Mucosa of descending colon (tissue), 3 donors: ENCODE results near the gene TRERF1. TPM values are rescaled to one million over a fixed set of nuclear protein-coding genes. Genes with fewer than 3 reads are reported as not detected.
A peak's percentile ranks its signal among the peaks of the same experiment; 100 is the strongest.

Experiments used
- ATAC-seq: fragments of 200-7000 bp; cut with Tn5 transposase; one replicate; pipeline ENCODE4 v1.9.1; 2020; ENCODE audit warnings: mild to moderate bottlenecking, moderate library complexity
- DNase-seq, 3 donors: peaks; one replicate each; pipeline ENCODE4 v3.0.0-alpha.2; 2020
- H3K36me3 ChIP-seq: fragments of 200-600 bp; one replicate; pipeline ENCODE4 v1.8.0; 2021; ENCODE audit warnings: low read depth, mild to moderate bottlenecking
- H3K4me1 ChIP-seq: fragments of 200-600 bp; one replicate; pipeline ENCODE4 v1.8.0; 2021; ENCODE audit warnings: low read depth, mild to moderate bottlenecking
- H3K4me3 ChIP-seq: fragments of 200-600 bp; one replicate; pipeline ENCODE4 v1.8.0; 2021; ENCODE audit warnings: mild to moderate bottlenecking
- H3K9me3 ChIP-seq: fragments of 200-600 bp; one replicate; pipeline ENCODE4 v1.8.0; 2021; ENCODE audit warnings: mild to moderate bottlenecking
- intact Hi-C, 2 donors: fragments of 100-400 bp; cut with DNase I in 1 of 2; cut with micrococcal nuclease in 1 of 2; formaldehyde crosslinking; loops; one replicate each; pipeline versions ENCODE4 v1.11.0 to v1.11.1; 2022; cut with DNase I, micrococcal nuclease
- long read RNA-seq, 2 donors: library from polyadenylated mRNA; unstranded; transcript quantifications; one replicate each; pipeline ENCODE4 v2.0.0, GENCODE V29; 2019 to 2021
- total RNA-seq, 3 donors: library from RNA; stranded (reverse); fragmentation: NEBNext Ultra II Directional in 2 of 3; extraction: Animal tissue kit (Norgen Biotek cat#: 25700) in 2 of 3; gene quantifications; one replicate each; pipeline versions ENCODE4 v1.2.1 to v1.2.4, GENCODE V29; 2021 to 2023
- TF ChIP-seq, protein P1 (sequence below): fragments of 200-600 bp; IDR thresholded peaks from one replicate; pipeline ENCODE4 v1.8.0; 2022; ENCODE audit warnings: antibody characterized with exemption, mild to moderate bottlenecking
- donor health status: DM: no; HTN: no; CAD: no; lungs with moderate emphysema.
- donor health status: DM: no; HTN: no; CAD: no.
- donor health status: DM: no; HTN: yes; CAD: no.

TRERF1 gene, protein sequence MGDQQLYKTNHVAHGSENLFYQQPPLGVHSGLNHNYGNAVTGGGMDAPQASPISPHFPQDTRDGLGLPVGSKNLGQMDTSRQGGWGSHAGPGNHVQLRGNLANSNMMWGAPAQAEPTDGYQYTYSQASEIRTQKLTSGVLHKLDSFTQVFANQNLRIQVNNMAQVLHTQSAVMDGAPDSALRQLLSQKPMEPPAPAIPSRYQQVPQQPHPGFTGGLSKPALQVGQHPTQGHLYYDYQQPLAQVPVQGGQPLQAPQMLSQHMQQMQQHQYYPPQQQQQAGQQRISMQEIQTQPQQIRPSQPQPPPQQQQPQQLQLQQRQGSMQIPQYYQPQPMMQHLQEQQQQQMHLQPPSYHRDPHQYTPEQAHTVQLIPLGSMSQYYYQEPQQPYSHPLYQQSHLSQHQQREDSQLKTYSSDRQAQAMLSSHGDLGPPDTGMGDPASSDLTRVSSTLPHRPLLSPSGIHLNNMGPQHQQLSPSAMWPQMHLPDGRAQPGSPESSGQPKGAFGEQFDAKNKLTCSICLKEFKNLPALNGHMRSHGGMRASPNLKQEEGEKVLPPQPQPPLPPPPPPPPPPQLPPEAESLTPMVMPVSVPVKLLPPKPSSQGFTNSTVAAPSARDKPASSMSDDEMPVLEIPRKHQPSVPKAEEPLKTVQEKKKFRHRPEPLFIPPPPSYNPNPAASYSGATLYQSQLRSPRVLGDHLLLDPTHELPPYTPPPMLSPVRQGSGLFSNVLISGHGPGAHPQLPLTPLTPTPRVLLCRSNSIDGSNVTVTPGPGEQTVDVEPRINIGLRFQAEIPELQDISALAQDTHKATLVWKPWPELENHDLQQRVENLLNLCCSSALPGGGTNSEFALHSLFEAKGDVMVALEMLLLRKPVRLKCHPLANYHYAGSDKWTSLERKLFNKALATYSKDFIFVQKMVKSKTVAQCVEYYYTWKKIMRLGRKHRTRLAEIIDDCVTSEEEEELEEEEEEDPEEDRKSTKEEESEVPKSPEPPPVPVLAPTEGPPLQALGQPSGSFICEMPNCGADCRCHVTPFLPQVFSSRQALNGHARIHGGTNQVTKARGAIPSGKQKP (N-terminal part only)
- total RNA-seq, result 10 to 100 TPM in 1 of 3 donors, 1 to 10 TPM in 2; 2.8 to 11.2 (median 3.8) TPM
- long read RNA-seq, donor 1, partial matches to known transcripts, result 2 of 11 reads
- long read RNA-seq, donor 1, other reads (novel, unspliced or antisense), result 9 of 11 reads
- long read RNA-seq, donor 2, partial matches to known transcripts, result 1 of 3 reads
- long read RNA-seq, donor 2, other reads (novel, unspliced or antisense), result 2 of 3 reads

DNA sequence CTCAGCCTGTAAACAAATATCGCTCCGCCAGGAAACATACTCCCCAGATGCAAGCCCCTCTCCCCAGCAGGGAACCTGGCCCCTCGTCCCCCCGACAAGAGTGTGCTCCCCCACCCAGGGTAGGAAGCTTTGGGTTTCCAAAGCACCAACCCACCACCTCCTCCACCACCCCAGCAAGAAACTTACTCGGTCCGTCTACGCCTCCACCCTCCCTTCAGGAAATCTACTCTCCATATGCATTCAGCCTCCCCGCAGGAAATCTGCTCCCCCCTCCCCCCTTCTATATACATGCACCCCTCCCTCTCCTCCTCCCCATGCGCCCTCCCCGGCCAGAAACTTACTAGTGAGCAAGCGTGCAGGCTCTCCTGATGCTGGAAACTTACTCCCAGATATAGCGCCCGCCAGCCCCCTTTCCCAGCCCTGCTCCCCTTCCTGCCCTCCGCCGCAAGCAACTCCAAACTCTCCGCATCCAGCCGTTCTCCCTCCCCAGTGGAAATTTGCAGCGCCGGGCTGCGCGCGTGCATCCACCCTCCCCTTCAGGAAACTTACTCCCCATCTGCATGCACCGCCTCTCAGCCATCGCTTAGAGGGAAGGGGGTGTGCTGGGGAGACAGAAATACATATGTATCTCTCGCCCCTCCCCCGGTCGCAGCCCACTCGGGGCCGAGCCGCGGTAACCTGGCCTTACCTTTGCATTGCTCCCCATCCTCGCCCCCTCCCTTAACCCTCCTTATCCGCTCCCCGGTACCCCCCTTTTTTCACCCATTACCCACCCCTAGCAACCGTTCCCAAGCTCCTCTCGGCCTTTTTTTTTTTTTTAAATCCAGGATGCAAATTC is at the start of gene TRERF1:
TSS of gene TRERF1 (minus strand) at position 594 of the 838 bp plus-strand sequence. CDS start 182,336 bp downstream, outside the sequence.
- ATAC-seq (peak; percentile 34), DNase-seq (peak; percentile 66 to 76 (median 75))
- Histone ChIP-seq H3K4me1 (peaks cover 14% of the 10 kb centered on the region), H3K36me3 (no peaks in the 10 kb centered on the region), H3K9me3 (no peaks in the 10 kb centered on the region), H3K4me3 (peak within 1 kb of the TSS; percentile 51)
- intact Hi-C loops, result no loop called here
- TF ChIP-seq, protein P1, sequence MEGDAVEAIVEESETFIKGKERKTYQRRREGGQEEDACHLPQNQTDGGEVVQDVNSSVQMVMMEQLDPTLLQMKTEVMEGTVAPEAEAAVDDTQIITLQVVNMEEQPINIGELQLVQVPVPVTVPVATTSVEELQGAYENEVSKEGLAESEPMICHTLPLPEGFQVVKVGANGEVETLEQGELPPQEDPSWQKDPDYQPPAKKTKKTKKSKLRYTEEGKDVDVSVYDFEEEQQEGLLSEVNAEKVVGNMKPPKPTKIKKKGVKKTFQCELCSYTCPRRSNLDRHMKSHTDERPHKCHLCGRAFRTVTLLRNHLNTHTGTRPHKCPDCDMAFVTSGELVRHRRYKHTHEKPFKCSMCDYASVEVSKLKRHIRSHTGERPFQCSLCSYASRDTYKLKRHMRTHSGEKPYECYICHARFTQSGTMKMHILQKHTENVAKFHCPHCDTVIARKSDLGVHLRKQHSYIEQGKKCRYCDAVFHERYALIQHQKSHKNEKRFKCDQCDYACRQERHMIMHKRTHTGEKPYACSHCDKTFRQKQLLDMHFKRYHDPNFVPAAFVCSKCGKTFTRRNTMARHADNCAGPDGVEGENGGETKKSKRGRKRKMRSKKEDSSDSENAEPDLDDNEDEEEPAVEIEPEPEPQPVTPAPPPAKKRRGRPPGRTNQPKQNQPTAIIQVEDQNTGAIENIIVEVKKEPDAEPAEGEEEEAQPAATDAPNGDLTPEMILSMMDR, result no peak

DNA sequence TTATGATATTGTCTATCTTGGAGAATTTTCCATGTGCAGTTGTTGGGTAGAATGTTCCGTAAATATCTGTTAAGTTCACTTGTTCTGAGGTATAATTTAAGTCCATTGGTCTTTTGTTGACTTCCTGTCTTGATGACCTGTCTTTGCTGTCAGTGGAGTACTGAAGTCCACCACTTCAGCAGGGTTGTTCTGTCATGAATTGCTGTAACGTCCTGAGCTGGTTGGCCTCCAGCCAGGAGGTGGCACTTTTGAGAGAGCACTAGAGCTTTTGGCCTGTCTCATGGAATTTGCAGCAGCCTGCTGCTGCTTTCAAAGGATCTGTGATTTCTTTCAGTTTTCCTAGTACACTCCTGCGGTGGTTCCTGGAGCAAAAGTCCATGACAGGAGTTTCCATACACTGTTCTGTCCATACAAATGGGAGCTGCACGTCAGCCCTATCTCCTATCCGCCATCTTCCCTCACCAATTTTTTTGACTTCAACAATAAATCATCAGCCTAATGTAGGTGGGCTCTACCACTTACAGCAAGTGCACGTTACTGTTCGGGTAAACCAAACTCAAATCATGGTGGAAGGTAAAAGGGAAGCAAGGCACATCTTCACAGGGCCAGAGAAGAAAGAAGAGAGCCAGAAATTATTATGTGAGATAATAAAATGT is 46.9 kb upstream of the TRERF1 start:
- no peaks in the 10 kb centered on the region for H3K4me1 ChIP-seq
- no peak overlapping the region for H3K4me3 ChIP-seq
- TF ChIP-seq, protein P1, result no peak
- ATAC-seq (no peak), DNase-seq (peak in 2 of 3 donors; percentile 24 to 34)
- intact Hi-C loops, result no loop called here
- no peaks in the 10 kb centered on the region for H3K9me3 ChIP-seq
- H3K36me3 ChIP-seq, result no peaks in the 10 kb centered on the region

DNA sequence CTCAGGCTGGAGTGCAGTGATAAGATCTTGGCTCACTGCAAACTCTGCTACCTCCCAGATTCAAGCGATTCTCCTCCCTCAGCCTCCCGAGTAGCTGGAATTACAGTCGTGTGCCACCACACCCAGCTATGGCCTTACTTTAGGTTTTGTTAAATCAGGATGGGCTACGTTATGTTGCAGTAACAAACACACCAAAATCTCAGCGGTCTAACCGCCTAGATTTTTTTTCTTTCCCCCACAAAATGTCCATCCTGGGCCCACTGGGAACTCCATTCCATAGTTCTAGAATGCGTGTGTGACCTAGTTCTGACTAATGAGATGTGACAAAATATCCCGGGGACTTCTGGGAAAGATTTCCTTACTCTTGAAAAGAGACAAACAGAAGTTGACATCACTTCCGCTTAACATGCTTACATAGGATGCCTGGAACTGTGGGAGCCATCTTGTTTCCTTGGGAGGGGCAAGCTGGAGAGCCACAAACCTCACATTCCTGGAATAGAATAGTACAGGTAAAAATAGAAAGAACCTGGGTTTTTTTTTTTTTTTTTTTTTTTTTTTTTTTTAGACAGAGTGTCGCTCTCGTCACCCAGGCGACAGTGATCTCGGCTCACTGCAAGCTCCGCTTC is 42.3 kb upstream of the TRERF1 start:
- intact Hi-C loops, result no loop called here
- no peaks in the 10 kb centered on the region for H3K4me1 ChIP-seq
- DNase-seq (no peak), ATAC-seq (no peak)
- H3K4me3 ChIP-seq, result no peak overlapping the region
- H3K36me3 ChIP-seq, result no peaks in the 10 kb centered on the region
- no peaks in the 10 kb centered on the region for H3K9me3 ChIP-seq
- TF ChIP-seq, protein P1, result no peak

DNA sequence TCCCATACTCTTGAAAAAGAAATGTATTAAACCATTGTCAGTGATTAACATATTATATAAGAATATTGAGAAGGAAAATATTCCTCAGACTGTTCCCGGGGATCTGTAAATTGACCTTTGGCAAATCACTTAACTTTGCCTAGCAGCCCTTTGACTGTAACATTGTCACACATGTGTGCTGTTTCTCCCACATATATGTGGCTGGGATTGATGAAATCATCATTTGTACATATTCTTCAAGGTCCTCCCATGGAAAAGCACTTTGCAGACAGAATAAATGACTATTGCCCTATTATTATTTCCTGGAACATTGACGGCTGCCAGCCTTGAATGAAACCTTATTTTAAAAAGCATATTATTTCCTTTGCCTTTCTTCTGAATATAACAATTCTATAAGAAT is 36.4 kb upstream of the TRERF1 start:
- no peaks in the 10 kb centered on the region for H3K4me1 ChIP-seq
- intact Hi-C loops, result no loop called here
- no peak for ATAC-seq
- TF ChIP-seq, protein P1, result no peak
- no peak overlapping the region for H3K4me3 ChIP-seq
- no peaks in the 10 kb centered on the region for H3K36me3 ChIP-seq
- DNase-seq, result no peak
- H3K9me3 ChIP-seq, result no peaks in the 10 kb centered on the region
